ENCODE measurements around the gene EME1.

Gene EME1

DNA sequence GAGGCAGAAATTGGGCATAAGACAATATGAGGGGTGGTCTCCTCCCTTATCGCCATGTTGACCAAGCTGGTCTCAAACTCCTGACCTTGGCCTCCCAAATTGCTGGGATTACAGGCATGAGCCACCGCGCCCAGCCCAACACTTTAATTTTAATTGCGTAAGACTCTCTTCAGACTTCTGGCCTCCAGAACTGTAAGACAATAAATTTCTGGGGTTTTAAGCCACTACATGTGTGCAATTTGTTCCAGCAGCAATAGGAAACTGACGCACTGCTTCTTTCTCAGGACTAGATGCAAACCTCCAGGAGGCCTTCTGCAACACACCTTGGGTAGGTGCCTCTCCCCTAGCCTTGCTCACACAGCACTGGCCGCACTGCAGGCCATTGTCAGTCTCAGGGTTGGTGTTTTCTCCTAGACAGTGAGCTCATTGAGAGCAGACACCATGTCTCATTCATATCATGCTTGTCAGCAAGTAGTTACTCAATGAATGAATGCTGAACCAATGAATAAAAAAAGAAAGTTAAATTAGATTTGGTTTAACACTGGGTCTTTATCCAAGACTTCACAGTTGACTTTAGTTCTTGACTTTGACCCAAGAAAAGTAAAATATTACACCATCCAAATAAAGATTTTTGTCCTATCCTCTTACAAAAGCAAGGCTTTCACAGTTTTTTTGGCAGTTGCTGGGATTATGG is 47.5 kb downstream of the EME1 start:
- no peak overlapping the region for H3K4me3 ChIP-seq (replicated peaks; ENCODE audit: low read depth, low read length)
- DNase-seq (ENCODE audit: extremely low read depth, low read depth): no peak
- TF ChIP-seq, protein P1, sequence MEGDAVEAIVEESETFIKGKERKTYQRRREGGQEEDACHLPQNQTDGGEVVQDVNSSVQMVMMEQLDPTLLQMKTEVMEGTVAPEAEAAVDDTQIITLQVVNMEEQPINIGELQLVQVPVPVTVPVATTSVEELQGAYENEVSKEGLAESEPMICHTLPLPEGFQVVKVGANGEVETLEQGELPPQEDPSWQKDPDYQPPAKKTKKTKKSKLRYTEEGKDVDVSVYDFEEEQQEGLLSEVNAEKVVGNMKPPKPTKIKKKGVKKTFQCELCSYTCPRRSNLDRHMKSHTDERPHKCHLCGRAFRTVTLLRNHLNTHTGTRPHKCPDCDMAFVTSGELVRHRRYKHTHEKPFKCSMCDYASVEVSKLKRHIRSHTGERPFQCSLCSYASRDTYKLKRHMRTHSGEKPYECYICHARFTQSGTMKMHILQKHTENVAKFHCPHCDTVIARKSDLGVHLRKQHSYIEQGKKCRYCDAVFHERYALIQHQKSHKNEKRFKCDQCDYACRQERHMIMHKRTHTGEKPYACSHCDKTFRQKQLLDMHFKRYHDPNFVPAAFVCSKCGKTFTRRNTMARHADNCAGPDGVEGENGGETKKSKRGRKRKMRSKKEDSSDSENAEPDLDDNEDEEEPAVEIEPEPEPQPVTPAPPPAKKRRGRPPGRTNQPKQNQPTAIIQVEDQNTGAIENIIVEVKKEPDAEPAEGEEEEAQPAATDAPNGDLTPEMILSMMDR (IDR thresholded peaks at IDR 0.05; ENCODE audit: low read depth, low read length, missing control alignments): no peak

DNA sequence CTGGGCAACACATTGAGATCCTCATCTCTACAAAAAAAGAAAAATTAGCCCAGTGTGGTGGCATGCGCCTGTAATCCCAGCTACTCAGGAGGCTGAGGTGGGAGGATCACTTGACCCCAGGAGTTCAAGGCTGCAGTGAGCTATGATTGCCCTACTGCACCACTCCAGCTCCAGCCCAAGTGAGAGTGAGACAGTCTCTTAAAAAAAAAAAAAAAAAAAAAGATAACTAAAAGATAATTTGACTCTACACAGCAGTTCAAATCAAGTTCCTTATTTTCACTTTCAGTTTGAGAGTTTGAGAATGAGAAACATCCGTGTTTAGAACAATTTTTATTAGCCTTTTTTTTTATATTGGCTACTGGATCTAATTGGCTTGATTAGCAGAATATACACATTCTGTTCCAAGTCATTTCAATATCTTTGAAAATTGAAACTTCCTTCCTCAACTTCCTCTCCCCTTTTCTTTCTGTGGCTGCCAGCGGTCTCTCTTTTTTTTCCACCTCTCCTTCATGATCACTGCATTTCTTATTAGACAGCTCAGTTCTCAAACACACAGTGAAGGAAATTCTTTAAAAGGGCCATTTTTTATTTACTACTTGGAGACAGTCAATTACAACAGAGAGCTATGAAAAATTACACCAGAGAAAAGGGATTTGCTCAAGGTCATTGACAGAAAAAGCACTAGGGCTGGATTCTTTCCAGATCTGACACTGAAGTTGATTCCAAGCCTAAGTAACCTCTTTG is 48.5 kb downstream of the EME1 start:
- H3K4me3 ChIP-seq (replicated peaks; ENCODE audit: low read depth, low read length): no peak overlapping the region
- DNase-seq (ENCODE audit: extremely low read depth, low read depth): no peak
- TF ChIP-seq, protein P1 (IDR thresholded peaks at IDR 0.05; ENCODE audit: low read depth, low read length, missing control alignments): no peak

DNA sequence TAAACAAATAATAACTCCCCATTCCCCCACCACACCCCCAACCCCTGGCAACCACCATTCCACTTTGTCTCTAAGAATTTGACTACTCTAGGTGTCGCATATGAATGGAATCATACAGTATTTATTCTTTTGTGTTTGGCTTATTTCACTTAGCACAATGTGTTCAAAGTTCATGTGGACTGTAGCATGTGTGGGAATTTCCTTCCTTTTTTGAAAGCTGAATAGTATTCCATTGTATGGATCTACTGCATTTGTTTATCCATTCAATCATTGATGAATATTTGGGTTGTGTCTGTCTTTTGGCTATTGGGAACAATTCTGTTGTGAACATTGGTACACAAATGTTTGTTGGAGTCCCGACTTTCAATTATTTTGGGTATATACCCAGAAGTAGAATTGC is 49.7 kb downstream of the EME1 start:
- TF ChIP-seq, protein P1 (IDR thresholded peaks at IDR 0.05; ENCODE audit: low read depth, low read length, missing control alignments): no peak
- DNase-seq (ENCODE audit: extremely low read depth, low read depth): no peak
- H3K4me3 ChIP-seq (replicated peaks; ENCODE audit: low read depth, low read length): no peak overlapping the region

DNA sequence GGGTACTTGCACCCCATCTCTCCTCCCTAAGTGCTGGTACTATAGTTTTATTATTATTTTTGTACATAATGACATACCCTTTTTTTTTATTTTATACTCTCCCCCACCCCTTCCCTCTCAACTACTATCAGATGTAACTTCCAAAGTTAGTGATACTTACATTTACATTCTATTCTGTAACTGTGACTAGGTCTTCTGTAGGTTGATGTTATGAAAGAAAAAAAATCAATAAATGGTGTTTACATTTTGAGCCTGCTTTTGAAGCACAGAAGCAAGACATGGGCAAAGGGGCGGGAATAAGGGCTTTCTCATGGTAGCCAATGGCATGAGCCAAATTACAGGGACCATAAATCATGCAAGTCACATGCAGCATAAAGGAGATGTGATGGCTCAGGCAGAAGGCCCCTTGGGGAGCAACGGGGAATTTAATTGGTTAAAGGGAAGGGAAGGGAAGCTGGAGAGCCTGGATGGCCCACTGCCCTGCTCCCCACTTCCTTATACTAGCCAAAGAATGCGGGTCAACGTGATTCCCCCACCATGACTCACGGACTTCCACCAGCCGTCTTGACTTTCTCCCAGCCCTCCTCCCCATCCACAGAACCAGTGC is 50.6 kb downstream of the EME1 start:
- TF ChIP-seq, protein P1 (IDR thresholded peaks at IDR 0.05; ENCODE audit: low read depth, low read length, missing control alignments): no peak
- peak; percentile 66 for DNase-seq (ENCODE audit: extremely low read depth, low read depth)
- no peak overlapping the region for H3K4me3 ChIP-seq (replicated peaks; ENCODE audit: low read depth, low read length)

DNA sequence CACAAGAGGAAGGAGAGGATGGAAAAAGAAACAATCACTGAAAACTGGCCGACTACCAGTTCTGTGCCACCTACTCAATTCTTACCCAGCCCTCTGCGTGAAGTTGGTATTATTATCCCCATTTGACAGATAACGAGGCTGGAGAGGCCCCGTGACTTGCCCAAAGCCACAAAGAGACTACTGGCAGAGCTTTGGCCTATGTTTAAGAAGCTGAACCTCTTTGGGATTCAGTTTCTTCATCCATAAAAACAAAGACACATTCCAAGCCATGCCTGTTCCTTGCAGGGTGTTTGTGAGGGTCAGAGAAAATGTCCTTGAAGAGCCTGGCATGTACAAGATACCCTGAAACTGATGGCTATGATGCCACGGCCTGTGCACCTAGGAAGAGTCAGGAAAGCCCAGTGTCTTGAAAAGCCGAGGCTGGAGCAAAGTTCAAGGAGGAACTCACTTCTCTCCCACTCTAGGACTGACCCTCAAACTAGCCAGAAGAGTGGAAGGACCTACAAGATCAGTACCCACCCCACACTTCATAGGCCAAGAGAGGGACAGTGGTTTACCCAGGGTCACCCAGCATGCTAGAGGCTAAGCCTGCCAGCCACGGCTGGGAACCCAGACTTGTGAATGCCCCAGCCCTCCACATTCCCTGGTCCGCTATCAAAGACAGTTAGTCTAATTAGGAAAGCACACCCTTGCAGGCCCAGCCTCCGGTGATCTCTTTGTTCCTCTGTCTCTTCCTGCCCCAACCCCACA is 51.4 kb downstream of the EME1 start:
- TF ChIP-seq, protein P1 (IDR thresholded peaks at IDR 0.05; ENCODE audit: low read depth, low read length, missing control alignments): no peak
- DNase-seq (ENCODE audit: extremely low read depth, low read depth): no peak
- H3K4me3 ChIP-seq (replicated peaks; ENCODE audit: low read depth, low read length): no peak overlapping the region

DNA sequence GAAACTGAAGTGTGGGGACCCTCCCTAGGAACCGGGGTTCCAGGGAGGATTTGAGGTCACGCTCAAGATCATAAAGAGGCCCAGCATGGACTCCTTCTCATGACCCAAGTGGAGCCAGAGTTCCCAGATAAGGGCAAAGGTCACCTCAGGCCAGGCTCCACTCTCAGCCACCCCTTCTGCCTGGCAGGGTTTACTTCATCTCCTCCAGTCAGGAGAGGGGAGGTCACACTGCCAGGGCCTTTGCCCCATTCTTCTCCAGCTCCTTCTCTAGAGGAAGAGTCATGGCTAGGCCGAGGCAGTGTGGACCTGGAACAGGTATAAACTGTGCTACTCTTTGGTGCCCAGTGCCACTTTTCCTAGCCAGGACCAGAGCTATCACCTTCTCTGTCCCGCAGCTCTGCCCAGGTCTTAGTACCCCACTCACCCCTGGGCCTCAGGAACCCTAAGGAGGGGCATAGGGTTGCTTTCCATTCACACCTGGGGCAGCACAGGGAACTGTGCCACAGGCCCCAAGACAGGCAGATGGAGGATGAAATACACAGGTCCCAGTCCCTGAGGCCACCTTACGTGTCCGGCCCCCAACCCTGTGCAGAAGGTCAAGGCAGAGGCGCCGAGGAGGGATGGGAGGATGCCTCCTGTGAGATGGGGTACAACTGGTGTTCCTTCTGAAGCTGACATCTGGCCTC is 52.1 kb downstream of the EME1 start:
- H3K4me3 ChIP-seq (replicated peaks; ENCODE audit: low read depth, low read length): peak overlapping the region; percentile 49
- TF ChIP-seq, protein P1 (IDR thresholded peaks at IDR 0.05; ENCODE audit: low read depth, low read length, missing control alignments): no peak
- no peak for DNase-seq (ENCODE audit: extremely low read depth, low read depth)

Measured in HFF-Myc (cell line).